ENCODE results near the gene KIR3DL3. TPM values are rescaled to one million over a fixed set of nuclear protein-coding genes. Genes with fewer than 3 reads are reported as not detected.

Gene KIR3DL3
- not detected for total RNA-seq

DNA sequence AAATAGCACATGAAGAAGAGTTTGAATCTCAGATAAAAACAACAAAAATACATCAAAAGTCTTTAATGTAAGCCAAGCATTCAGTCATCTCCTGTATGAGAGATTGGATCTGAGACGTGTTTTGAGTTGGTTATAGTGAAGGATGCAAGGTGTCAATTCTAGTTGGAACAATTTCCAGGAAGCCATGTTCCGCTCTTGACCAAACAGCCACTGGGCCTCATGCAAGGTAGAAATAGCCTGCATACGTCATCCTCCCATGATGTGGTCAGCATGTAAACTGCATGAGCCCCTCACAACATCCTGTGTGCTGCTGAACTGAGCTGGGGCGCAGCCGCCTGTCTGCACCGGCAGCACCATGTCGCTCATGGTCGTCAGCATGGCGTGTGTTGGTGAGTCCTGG lies at the start of gene KIR3DL3:
KIR3DL3 (plus strand) TSS at position 301 of the 400 bp plus-strand sequence; CDS start at position 356, 55 bp downstream.

DNA sequence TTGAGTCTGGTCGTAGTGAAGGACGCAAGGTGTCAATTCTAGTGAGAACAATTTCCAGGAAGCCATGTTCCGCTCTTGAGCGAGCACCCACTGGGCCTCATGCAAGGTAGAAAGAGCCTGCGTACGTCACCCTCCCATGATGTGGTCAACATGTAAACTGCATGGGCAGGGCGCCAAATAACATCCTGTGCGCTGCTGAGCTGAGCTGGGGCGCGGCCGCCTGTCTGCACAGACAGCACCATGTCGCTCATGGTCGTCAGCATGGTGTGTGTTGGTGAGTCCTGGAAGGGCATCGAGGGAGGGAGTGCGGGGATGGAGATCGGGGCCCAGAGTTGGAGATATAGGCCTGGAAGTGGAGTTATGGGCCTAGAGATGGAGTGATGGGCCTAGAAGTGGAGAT lies 14.1 kb downstream of the KIR3DL3 start, which contains the start of gene KIR2DL3:
KIR2DL3 (plus strand) TSS at position 208 of the 400 bp plus-strand sequence; CDS start at position 241, 33 bp downstream.

DNA sequence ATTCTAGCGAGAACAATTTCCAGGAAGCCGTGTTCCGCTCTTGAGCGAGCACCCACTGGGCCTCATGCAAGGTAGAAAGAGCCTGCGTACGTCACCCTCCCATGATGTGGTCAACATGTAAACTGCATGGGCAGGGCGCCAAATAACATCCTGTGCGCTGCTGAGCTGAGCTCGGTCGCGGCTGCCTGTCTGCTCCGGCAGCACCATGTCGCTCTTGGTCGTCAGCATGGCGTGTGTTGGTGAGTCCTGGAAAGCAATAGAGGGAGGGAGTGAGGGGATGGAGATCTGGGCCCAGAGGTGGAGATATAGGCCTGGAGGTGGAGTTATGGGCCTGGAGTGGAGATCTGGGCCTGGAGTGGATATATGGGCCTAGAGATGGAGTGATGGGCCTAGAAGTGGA lies 45.4 kb downstream of the KIR3DL3 start, which contains the start of gene KIR2DL1:
KIR2DL1 (plus strand) TSS at position 148 of the 400 bp plus-strand sequence; CDS start at position 206, 58 bp downstream.

Small RNA genes lying within 50 kb of the gene (small RNA-seq; reads per million reads assigned to genes)
- 0 reads per million in 2 donors for gene AC245128.2
- gene KIR3DP1, result 0 reads per million in 2 donors

Other genes with a start within 250 kb of the KIR3DL3 start
- not detected for gene LAIR2, start 221.6 kb upstream of the KIR3DL3 start, total RNA-seq
- not detected for gene LILRA2, start 150.7 kb upstream of the KIR3DL3 start, total RNA-seq
- gene LILRA1, start 130.8 kb upstream of the KIR3DL3 start, total RNA-seq, result not detected
- not detected for gene LILRB1, start 94.0 kb upstream of the KIR3DL3 start, total RNA-seq
- gene LILRB4, start 61.5 kb upstream of the KIR3DL3 start, total RNA-seq, result not detected
- not detected for gene KIR2DL3, start 14.1 kb downstream of the KIR3DL3 start, total RNA-seq
- gene KIR2DL1, start 45.4 kb downstream of the KIR3DL3 start, total RNA-seq, result not detected
- gene KIR2DL4, start 79.2 kb downstream of the KIR3DL3 start, total RNA-seq, result not detected
- gene KIR3DL1, start 92.0 kb downstream of the KIR3DL3 start, total RNA-seq, result not detected
- gene KIR2DS4, start 108.2 kb downstream of the KIR3DL3 start, total RNA-seq, result not detected
- not detected for gene KIR3DL2, start 126.0 kb downstream of the KIR3DL3 start, total RNA-seq
- gene FCAR, start 149.8 kb downstream of the KIR3DL3 start, total RNA-seq, result not detected
- not detected for gene NCR1, start 181.7 kb downstream of the KIR3DL3 start, total RNA-seq
- not detected for gene NLRP7, start 223.1 kb downstream of the KIR3DL3 start, total RNA-seq
- 10 to 100 TPM in 1 of 2 donors, 1 to 10 TPM in 1; 3.4 to 13.0 TPM for gene NLRP2, start 241.9 kb downstream of the KIR3DL3 start, total RNA-seq